Erythroblast (primary cell): Measurements from ENCODE around the gene COX5B.

ENCODE experiments used
- GATA1 ChIP-seq: IDR thresholded peaks from 2 replicates; pipeline ENCODE4 v1.6.1; 2011; ENCODE audit warnings: low read depth, mild to moderate bottlenecking, control low read depth, low read length, moderate library complexity
- POLR2A ChIP-seq: IDR thresholded peaks from 2 replicates; pipeline ENCODE4 v1.6.1; 2011; ENCODE audit warnings: mild to moderate bottlenecking, low read length

GRCh38 chr2:97673182-97673914, 27.5 kb downstream of the COX5B start:
- no peak for TF ChIP-seq POLR2A
- TF ChIP-seq GATA1 = no peak
